ENCODE data around the gene MIA3.

MIA3 gene

DNA sequence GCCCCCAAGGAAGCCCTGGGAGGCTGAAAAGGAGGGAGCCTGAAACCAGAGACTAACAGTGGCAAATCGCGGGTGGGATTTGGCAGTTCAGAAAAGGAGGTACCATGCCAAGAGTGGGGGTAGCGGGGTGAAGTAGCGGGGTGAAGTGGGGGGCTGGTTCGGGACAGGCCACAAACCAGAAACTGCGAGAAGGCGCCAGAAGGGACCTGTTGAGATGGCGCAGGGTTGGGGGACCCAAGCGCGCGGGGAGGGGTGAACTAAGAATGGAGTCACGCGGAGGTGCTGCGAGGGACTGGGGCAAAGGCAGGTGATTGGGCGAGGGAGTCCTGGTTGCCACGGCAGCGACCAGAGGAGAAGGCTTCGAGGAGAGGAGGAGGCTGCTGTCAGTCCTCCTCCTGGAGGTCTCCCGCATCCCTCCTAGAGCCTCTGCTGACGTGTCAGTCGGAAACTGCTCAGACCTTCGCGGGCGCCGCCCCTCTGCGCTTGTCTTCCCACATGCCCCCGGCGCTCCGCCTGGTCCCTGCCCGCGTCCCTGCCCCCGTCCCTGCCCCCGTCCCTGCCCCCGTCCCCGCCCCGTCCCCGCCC, 438 bp upstream of the MIA3 start:
- DNase-seq (ENCODE audit: low read depth, low spot score): peak; percentile 60
- H3K27ac ChIP-seq: no peak overlapping the region

GRCh38 chr1:222618880-222619596, 1.1 kb downstream of the MIA3 start:
- H3K27ac ChIP-seq: no peak overlapping the region
- DNase-seq (ENCODE audit: low read depth, low spot score): no peak

GRCh38 chr1:222620566-222620965, 2.7 kb downstream of the MIA3 start:
- H3K27ac ChIP-seq: no peak overlapping the region
- no peak for DNase-seq (ENCODE audit: low read depth, low spot score)

DNA sequence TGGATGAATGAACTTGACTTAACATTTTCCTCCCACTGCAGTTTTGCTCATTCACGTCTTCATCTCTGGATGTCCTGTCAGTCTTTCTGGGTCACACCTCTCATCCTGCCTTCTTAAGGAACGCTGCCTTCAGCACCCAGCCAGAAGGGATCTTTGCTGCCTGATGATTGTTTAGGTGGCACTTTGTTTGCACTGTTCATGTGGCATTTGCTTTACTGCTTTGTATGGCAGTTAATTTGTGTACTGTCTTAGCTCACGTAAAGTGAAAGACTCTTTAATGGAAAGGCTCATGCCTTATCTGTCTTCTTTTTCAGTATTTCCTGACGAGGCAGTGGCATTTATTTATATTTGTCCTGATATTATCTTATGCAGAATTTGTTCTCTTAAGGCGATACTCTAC, 4.9 kb downstream of the MIA3 start:
- H3K27ac ChIP-seq: no peak overlapping the region
- DNase-seq (ENCODE audit: low read depth, low spot score): no peak

DNA sequence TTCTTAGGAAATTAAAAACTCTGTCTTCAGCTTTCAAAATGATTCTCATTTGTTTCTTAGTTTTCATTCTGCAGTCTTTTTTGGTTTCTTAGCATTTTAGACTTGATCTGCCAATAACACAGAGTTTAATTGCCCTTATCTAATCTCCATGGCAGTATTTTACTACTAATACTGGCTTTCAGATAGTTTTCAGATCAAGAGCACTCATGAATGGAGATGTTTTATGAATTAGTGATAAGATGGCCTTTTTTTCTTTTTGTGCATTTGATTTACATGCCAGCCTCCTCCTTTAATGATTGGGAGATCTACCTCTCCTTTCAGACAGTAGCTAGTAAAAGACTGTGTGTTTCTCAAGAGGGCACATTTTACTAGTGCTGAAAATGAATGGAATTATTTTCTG, 5.6 kb downstream of the MIA3 start:
- DNase-seq (ENCODE audit: low read depth, low spot score): no peak
- H3K27ac ChIP-seq: no peak overlapping the region

DNA sequence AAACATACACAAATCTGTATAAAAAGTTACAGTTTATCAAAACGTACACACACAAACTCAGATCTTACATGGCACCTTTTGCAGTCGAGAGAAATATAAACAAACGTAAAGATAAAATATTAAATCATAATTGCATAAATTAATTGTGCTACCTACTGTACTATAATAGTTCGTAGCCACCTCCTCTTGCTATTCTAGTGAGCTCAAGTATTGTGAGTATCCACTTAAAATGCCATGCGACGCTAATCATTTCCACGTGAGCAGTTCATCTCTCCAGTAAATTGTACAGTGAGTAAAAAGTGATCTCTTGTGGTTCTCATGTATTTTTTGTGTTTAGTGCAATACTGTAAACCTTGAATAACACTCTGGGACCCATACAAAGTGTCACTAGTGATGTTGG, 6.3 kb downstream of the MIA3 start:
- DNase-seq (ENCODE audit: low read depth, low spot score): no peak
- H3K27ac ChIP-seq: no peak overlapping the region

DNA sequence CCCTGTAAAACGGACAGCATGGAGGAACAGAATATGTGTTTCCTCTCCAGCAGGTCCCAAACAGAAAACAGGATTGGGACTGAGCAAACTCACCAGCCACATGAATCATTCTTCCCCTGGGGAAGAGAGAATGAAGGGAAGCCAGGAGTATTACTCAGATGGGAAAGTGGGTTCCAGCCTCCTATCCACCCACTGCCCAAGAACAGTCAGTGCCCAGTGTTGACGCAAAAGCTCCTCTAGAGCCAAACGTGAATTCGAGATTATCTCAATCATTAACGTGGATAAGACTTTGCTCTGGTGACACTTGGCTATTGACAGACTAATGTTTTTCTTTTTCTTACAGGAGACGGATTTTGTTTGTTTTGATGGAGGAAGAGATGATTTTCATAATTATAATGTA, 9.3 kb downstream of the MIA3 start:
- no peak for DNase-seq (ENCODE audit: low read depth, low spot score)
- H3K27ac ChIP-seq: no peak overlapping the region

- H3K27ac ChIP-seq: no peak overlapping the region
- DNase-seq (ENCODE audit: low read depth, low spot score): no peak
These were observed 12.1 kb downstream of the MIA3 start for GRCh38 chr1:222629921-222630535.

DNA sequence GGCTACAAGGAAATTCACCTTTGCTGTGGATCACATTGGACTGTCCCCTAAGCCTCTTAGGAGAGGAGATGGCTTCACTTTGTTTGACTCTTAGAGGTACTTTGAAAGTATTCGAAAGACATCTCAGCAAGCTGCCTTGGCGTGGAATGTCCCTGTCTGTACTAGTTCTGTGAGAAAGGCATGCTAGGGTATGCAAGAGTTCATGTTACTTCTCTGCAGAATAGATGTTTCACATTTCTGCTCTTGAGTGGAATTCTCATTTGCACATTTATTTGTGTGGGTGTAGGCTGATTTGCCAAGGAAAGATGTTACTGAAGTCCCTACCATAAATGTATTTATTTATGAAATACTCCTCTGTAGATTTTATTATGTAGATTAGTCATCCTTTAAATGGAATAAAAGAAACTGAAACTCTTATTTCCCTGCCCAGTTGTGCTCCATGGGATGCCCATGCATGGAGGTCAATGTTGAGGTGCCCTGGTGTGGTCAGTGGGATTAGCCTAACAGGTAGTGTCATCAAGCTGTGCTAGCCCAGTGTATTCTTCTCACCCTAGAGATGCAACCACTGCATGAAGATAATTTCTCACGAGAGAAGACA, 13.8 kb downstream of the MIA3 start:
- no peak overlapping the region for H3K27ac ChIP-seq
- no peak for DNase-seq (ENCODE audit: low read depth, low spot score)

- DNase-seq (ENCODE audit: low read depth, low spot score): no peak
- no peak overlapping the region for H3K27ac ChIP-seq
These were observed 14.9 kb downstream of the MIA3 start for GRCh38 chr1:222632749-222633148.

DNA sequence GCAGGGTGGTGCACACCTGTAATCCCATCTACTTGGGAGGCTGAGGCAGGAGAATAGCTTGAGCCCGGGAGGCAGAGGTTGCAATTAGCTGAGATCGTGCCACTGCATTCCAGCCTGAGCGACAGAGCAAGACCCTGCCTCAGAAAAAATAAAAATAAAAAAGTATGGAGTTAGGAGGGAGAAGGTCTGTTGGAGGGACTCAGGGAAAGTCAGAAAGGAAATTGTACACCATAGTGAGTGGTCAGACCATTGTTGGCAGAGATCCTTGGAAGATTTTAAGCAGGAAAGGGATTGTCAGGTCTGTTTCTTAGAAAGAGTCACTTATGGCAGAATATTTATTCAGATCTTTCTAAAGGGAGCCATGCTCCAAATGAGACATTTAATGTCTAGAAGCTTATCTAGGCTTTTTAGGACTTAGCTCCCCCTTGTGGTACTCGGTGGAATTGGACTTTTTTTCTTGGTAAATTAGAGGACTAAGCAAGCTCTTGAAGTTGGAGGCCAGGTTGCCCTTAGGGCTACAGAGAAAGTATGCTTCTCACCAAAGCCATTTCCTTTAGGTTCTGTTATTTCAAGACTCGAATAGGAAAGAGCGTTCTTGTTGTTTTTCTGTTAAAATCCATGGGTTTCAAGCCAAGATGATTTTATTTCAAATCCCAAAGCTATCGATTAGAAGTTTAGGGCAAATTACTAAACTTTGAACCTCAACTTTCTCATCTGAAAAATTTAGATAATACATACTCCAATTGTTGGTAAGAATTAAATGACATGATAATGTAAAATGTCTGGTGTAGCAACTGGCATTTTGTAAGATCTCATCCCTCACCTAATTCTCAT, 16.5 kb downstream of the MIA3 start:
- DNase-seq (ENCODE audit: low read depth, low spot score): peak; percentile 56
- H3K27ac ChIP-seq: no peak overlapping the region

DNA sequence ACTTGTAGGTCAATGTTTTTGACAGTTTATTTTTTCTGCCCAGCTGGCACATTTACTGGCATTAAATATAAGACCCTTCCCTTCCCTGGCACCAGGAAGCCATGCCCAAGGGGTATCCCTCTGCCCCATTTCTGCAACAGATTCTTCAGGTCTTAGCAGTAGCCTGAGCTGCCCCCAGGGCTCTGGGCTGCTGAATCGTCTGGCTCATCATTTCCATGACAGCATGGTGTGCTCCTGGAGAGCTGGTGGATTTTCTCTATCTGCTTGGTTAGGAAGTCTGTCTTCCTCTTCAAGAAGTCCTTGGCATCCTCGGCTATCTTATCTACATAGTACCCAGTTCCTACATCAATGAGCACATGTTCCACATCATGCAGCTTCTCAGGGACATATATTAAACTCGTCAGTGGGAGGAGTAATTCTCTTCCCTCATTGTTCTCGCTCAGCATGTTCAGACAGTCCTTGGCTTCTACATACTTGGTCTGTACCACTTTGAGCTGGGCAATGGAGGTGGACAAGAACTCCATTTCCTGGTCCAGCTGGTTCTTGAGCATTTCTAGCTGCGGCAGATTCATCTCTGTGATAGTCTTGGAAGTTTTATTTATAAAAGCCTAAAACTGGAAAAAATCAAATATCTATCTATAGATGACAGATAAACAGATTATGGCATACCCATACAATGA, 23.5 kb downstream of the MIA3 start:
- no peak for DNase-seq (ENCODE audit: low read depth, low spot score)
- no peak overlapping the region for H3K27ac ChIP-seq

GRCh38 chr1:222642468-222642867, 24.6 kb downstream of the MIA3 start:
- H3K27ac ChIP-seq: no peak overlapping the region
- no peak for DNase-seq (ENCODE audit: low read depth, low spot score)

DNA sequence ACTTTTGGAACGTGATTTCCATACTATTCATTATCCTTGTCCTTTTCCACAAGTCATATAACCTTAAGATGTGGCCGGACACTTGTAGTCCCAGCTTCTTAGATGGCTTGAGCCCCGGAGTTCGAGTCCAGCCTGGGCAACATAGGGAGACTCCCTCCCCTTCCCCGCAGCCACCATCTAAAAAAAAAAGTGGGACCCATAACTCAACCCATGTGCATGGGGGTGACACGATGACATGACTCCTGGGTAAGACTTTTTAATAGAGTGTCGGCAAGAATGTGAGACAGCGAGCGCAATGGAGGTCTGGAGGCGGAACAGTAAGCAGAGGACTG, 25.7 kb downstream of the MIA3 start:
- peak overlapping the region; percentile 87 for H3K27ac ChIP-seq
- no peak for DNase-seq (ENCODE audit: low read depth, low spot score)

DNA sequence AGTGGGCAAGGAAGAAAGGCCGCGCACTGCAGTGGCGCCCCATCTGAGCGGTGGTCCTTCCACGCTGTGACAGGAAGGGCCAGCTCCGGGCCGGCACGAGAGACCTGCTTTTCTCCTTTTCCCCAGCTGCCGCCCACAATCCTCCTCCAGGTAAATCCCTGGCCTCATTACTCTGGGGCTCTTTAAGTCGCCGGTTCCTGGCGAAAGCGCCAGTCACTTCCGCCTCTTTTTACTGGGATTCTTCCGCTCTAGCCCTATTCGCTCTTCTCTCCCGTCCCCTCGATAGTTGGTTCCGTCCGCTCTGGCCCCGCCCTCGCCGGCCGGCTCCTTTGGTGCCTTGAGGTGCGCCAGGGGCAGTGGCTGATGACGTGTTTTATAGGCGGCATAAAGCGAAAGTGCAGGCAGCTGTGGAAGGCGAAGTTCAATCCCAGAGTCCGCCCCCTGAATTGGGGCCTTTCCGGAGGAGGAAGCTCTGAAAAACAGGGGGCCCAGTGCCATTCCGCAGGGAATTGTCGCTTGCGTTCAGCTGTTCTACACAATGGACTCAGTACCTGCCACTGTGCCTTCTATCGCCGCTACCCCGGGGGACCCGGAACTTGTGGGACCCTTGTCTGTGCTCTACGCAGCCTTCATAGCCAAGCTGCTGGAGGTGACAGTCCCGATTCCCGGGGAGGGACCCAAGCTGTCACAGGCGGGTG, 26.2 kb downstream of the MIA3 start:
- H3K27ac ChIP-seq: peak overlapping the region; percentile 87
- DNase-seq (ENCODE audit: low read depth, low spot score): peak; percentile 91

DNA sequence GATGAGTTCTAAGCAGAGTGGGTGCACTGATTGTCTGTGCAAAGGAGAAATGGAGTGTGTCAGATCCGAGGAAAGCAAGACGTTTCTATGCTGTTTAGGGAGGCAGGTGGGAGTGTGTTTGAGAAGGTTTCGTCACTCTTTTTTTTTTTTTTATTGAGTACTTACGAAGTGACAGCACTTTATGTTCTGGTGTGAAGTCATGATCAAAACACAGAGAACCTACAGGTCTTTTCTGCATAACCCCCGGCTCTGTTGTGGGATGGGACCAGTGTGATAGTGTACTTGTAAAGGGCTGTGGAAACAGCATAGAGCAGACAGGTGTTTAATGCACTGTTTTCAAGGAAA, 26.7 kb downstream of the MIA3 start:
- H3K27ac ChIP-seq: peak overlapping the region; percentile 87
- DNase-seq (ENCODE audit: low read depth, low spot score): no peak

DNA sequence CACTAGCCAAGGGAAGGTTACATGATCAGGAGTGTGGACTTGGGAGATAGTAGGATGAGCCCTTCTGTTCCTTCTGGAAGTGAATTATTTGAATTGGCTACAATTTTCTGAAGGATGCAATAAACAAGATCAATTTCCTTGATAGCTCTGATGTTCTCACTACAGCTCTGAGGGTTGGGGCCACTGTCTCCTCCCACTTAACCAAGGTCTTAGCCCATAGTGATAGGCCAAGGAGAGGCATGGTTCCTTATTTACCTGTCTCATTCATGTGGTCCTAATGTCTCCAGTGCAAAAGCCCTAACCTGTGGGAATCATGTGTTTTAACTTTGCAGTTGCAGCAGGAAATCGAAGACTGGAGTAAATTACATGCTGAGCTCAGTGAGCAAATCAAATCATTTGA, 34.8 kb downstream of the MIA3 start:
- DNase-seq (ENCODE audit: low read depth, low spot score): no peak
- no peak overlapping the region for H3K27ac ChIP-seq

DNA sequence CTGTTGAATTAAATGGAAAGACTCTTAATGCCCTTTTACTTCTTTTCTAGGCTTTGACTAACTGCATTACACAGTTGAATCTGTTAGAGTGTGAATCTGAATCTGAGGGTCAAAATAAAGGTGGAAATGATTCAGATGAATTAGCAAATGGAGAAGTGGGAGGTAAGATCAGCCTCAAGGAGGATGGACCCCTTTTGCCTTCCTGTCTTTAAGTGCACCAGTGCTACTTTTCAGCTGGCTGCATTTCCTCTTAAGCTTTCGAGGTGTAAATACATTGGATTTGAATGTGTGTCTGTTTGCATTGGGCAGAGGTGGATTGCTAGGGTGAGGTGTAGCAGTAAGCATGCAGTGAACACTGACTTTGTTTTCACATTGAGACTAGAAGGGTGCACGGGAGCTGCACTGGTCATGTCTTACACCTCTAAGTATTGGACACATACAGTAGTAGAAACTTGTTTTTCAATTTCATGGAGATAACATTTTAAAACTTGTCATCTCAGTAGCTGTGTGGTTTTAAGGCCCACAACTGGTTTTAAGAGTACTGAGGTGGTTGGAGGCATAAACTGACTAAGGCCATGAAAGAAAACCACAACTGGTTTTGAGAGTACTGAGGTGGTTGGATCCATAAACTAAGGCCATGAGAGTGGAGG, 35.4 kb downstream of the MIA3 start:
- no peak overlapping the region for H3K27ac ChIP-seq
- DNase-seq (ENCODE audit: low read depth, low spot score): no peak

DNA sequence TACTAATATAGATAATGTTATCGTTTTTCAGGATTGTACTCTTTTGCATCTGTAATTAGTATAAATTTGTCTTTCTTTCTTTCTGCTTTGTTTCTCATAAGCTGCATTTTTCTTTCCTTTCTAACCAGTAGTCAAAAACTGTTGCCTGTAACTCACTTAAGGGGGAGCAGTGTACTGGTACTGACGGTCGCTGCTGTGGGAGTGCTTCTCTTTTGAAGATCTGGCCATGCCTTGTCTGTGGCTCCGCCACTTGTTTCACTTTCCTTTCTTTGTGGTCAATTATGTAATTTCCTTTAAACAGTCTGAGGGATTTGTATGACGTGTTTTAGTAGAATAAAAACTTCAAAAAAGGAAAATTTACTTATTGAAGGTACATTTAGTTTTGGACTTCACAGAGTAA, 37.0 kb downstream of the MIA3 start:
- no peak for DNase-seq (ENCODE audit: low read depth, low spot score)
- H3K27ac ChIP-seq: no peak overlapping the region

Measured in epithelial cell of prostate (primary cell).